Middle frontal gyrus (tissue), 1 donor: ENCODE measurements around the gene NAXE.
"Not testable (repeated sequence)": the region's sequence is repeated elsewhere in the genome, so short reads cannot be mapped to it uniquely, and the experiment has no call there.

Experiments used
- DNase-seq: peaks from one replicate; pipeline ENCODE4 v3.0.0-alpha.2; 2015; ENCODE audit warnings: low spot score; ENCODE audit errors: extremely low spot score

The NAXE gene

GRCh38 chr1:156592910-156593660, 1.5 kb downstream of the NAXE start:
- no peak for DNase-seq

DNA sequence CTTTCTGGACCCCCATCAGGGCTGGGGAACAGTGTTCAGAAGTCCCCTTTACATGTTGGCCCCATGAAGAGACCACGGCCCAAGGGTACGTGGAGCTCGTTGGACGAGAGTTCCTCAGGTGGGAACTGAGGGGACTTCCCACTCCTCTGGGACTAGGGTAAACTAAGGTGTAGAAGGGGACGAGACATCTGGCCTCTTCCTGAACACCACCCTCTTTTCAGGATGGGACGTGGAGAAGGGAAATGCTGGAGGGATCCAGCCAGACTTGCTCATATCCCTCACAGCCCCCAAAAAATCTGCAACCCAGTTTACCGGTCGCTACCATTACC, 2.0 kb downstream of the NAXE start:
- DNase-seq, result no peak

DNA sequence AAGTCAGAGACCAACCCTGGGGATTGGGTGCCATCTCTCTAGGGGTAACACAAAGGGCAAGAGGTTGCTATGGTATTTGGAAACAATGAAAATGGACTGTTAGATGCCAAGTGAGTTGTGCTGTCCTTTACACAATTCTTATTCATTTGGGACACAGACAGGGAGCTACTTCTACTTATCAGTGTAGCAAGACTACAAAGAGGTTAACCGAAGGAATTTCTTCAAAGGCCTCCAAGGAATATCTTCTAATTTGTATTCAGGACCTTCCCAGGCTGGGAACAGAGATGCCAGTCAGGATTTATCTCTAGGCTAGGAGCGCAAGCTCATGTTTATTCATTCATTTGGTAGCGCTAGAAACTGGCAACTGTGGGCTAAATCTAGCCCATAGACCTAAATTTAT, 2.6 kb downstream of the NAXE start:
- DNase-seq, result no peak

GRCh38 chr1:156595016-156595415, 3.4 kb downstream of the NAXE start:
- no peak for DNase-seq

DNA sequence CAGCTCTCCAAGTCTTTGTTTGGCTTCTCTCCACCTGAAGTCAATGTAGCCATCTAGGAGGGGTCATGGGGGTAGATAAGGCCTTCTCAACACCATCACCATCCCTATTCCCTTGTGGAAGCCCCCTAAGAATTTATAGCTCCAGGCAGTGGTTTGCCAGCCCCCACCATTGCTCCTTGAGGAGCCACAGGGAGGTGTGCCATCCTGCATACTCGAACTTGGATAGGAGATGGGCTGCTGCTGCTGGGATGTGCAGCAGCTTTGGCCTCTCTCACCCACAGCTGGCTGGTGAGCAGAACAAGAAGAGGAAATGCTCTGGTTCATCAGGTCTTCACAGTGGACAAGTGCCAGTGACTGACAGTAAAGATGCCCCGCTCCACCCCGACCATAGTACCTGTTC, 4.8 kb downstream of the NAXE start:
- no peak for DNase-seq

DNA sequence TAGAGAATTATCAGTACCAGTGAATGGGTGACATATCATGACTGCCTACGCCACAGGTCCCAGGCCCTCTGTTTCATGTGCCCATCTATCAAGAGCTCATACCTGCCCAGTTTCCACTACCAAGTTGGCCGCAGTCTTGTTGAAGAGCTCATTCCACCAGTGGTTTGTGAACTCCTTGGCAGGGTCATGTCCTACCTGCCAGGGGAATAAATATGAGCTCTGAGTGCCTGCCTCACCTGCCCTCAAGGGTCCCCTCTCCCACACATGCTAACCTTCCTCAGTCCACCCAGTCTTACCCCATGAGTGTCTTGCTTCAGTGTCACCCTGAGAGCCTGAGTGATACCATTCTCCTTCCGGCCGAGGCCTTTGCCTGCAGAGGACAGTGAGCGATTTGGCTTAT, 6.5 kb downstream of the NAXE start:
- DNase-seq, result no peak

- no peak for DNase-seq
These were observed 7.3 kb downstream of the NAXE start for GRCh38 chr1:156598731-156599432.

DNA sequence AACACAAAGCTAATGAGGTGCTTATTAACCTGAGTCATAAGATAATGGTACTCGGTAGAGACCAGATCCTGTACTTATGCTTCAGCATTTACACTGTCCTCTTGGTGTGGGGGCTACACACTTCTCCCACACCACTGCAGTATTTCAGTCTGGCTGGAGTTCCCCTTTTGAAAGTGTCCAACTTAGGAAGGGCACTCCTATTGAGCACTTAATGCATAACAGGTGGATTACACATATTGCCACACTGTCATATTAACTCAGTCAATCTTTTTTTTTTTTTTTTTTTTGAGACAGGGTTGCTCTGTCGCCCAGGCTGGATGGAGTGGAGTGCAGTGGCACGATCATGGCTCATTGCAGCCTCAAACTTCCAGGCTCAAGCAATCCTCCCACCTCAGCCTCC, 8.2 kb downstream of the NAXE start:
- DNase-seq, result no peak

GRCh38 chr1:156600733-156601121, 9.2 kb downstream of the NAXE start:
- DNase-seq, result no peak

DNA sequence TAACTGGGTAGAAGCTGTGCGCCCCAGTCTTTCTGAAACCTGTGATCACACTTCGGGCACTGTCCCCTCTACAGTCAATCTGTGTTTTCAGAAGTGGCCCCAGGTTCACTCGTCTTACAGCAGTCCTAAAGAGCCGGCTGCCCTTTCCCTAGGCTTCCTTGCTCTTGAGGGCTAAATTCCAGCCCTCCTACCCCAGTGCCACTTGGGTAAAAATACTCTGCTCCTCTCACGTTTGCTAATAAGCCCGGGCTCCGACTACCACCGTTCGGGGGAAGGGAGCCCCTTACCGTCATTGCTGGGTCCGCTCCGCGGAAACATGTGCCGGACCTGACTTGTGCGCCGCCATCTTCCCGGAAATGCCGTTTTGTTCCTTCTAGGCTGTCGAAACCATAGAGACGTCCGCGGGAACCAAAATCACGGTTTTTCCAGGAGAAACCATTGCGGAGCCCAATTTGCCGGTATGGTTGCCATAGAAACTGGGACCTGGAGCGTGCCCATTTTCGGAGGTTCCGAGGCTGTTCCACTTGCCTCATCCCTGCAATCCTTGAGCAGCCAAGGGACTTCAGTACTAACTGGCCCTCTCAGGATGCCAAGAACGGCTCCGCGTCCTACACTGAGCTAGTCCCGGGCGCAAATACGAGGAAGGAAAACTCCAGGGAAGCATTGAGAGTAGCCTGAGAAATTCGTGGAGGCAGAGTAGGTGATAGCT, 9.7 kb downstream of the NAXE start, which contains the start of gene GPATCH4:
Gene GPATCH4, minus strand, starts transcription at position 358 of the 709 bp plus-strand sequence.
- peak; percentile 88 for DNase-seq

- no peak for DNase-seq
These were observed 10.3 kb downstream of the NAXE start for GRCh38 chr1:156601892-156602291.

- DNase-seq, result no peak
These were observed 11.0 kb downstream of the NAXE start for GRCh38 chr1:156602557-156602993.

DNA sequence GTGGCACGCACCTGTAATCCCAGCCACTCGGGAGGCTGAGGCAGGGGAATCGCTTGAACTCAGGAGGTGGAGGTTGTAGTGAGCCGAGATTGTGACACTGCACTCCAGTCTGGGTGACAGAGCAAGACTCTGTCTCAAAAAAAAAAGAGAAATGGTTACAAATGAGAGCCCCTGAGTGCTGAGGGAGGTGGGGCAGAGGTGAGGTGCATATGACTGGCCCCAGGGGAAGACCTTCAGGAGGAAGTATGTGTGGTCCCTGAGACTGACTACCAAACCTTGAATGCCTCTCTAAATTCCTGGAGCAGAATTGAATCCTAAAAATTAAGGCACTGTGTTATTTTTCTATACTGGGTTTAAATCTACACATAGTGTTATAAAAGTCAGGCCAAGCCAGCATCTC, 15.8 kb downstream of the NAXE start:
- DNase-seq, result not testable (repeated sequence)

DNA sequence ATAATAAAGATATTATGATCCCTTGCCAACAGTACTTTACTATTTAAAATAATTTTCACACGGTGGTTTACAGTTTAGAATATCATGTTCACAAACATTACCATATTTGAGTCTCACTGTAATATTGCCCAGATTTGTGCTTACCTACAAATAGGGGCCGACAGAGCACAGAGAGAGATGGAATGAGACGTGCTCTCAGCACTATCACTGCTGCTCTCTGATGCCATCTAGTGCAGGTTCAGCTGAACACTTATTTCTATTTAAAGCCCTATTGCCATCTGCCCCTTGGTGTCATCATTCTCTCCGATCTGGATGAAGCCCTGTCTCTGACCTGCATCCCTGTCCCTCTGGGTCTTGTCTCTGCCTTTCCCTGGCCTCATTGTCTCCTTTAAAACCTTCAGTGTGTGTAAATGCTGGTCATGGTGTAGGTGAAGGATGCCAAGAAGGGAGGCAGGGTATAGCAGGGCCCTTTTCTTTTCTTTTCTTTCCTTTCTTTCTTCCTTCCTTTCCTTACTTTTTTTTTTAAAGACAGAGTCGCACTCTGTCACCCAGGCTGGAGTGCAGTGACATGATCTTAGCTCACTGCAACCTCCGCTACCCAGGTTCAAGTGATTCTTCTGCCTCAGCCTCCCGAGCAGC, 16.6 kb downstream of the NAXE start:
- DNase-seq, result peak; percentile 70

DNA sequence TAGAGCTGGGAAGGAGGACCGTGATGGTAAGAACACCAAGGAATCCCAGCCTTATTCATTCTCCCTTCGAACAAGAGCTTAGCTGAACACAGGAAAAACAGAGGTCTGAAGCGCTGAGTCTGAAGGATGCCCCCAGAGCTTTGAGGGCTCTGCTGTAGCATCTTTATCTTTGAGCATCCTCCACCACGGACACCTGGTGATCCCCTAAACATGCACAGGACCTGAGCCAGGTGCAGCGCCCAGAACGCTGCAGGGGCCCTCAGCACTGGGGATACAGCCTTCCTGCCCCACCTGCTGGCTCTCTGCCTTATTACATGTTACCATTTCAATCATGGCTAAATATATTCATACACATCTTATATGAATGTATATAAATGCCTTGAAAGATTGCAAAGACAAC, 17.4 kb downstream of the NAXE start:
- no peak for DNase-seq

- DNase-seq, result not testable (repeated sequence)
These were observed 18.5 kb downstream of the NAXE start for GRCh38 chr1:156610072-156610471.

GRCh38 chr1:156612666-156613065, 21.1 kb downstream of the NAXE start:
- DNase-seq, result no peak

- no peak for DNase-seq
These were observed 24.4 kb downstream of the NAXE start for GRCh38 chr1:156615946-156616345.

- DNase-seq, result peak; percentile 71
These were observed 24.9 kb downstream of the NAXE start for GRCh38 chr1:156616463-156616862.

GRCh38 chr1:156618853-156619581, 27.4 kb downstream of the NAXE start, which contains the start of gene HAPLN2:
Gene HAPLN2 (plus strand): TSS chr1:156619415. CDS start chr1:156623491, 4,076 bp downstream.
- DNase-seq, result no peak

GRCh38 chr1:156619582-156619955, 28.0 kb downstream of the NAXE start:
- DNase-seq, result no peak
